ENCODE results near the gene ARHGAP15.

Gene ARHGAP15

DNA sequence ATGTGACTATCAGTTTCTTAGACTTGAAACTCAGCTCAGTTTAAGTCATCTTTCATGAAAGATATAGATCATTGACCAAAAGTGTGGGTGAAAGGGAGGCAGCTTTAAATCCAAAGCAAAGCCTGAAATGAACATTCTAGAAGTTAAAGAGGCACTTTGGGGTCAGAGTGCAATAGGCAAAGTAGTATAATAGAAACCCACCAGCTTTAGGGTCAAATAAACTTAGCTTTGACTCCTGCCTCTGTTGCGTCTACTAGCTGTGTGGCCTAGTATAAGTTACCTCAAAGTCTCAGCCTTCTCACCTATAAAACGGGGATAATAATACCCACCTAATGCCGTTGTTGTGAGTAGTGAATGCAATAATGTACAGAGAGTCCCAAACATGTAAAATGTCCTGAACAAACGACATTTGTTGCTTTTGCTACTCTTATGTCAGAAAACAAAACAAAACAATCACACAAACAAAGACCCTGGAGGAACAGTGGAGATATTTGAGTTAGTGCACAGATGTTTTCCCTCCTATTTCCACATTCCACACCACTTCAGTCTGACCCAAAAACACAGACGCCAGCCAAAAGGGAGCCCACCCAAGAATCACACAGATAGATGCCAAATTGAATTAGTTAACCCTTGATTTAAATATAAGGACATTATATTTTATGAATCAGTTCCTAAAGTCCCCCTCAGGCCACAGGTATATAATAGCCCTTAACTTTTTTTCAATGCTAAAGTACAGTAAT lies 657.0 kb downstream of the ARHGAP15 start:
- in situ Hi-C loops (cut with MboI; ENCODE audit: low pct_unique_long_range_greater_than_20kb, low sequenced_read_pairs): no loop called here
- no peak for DNase-seq

DNA sequence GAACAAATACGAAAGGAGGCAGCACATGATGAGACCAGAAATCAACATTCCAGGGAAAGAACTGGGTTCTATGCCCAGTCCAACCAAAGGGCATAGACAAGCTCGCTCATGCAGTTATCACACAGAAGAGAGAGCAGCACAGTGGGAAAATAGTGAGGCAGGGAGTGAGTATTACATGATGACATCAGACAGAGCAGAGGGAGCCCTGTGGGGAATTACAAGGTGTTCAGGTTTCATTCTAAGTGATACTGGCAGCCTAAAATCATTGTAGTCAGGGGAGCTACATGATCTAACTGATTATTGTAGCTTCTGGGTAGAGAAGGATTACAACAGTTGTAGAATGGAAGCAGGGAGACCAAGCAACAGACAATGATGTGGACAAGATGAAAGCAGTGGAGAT lies 658.5 kb downstream of the ARHGAP15 start:
- in situ Hi-C loops (cut with MboI; ENCODE audit: low pct_unique_long_range_greater_than_20kb, low sequenced_read_pairs): no loop called here
- DNase-seq: no peak

DNA sequence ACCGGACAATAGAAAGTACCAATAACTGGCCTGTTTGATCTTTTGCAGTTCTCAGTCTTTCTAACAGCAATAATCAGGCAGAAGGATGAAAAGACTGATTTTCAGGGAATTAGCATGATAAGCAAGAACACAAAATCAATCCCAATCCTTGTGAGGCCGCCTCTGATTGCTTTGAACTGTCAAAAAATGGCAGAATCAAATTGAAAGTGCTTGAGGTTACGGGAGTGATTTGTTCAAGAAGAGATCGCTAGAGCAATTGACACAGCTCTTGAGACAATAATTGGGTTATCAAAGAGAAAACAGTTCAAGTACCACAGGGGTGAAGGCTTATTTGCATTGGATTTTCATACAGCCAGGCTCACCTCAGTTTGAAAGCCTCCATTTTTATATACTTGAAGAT lies 663.4 kb downstream of the ARHGAP15 start:
- in situ Hi-C loops (cut with MboI; ENCODE audit: low pct_unique_long_range_greater_than_20kb, low sequenced_read_pairs): no loop called here
- no peak for DNase-seq

DNA sequence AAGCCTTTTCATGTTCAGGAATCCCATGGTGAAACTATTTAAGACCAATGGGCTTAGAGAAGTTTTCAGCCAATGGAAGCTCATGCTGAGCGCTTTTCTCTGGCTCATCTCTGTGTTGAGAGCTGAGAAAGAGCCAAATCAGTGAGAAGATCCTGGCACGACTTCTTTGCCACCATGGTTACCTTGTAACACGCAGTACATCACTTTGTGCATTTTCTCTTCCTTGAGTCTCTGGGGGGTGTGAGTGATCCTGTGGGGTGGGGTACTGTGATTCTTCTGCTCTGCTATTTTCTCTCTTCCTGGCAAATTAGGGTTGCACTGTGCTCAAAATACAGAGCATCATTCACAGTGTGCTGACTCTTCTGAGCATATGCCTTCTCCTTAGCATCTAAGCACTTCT lies 664.2 kb downstream of the ARHGAP15 start:
- in situ Hi-C loops (cut with MboI; ENCODE audit: low pct_unique_long_range_greater_than_20kb, low sequenced_read_pairs): no loop called here
- DNase-seq: no peak

DNA sequence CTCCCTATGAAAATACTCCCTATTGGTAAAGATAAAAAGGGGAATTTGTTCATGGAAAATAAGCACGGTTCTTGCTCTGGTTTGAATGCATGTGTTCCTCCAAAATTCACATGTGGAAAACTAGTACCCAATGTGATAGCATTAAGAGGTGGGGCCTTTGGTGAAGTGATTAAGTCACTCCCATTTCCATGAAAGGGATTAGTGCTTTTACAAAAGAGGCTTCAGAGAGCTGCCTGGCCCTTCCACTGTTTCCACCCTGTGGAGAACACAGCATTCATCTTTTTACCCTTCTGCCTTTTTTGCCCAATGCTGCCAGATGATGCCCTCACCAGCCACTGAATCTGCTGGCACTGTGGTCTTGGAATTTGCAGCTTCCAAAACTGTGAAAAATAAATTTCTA lies 666.8 kb downstream of the ARHGAP15 start:
- no peak for DNase-seq
- in situ Hi-C loops (cut with MboI; ENCODE audit: low pct_unique_long_range_greater_than_20kb, low sequenced_read_pairs): no loop called here

DNA sequence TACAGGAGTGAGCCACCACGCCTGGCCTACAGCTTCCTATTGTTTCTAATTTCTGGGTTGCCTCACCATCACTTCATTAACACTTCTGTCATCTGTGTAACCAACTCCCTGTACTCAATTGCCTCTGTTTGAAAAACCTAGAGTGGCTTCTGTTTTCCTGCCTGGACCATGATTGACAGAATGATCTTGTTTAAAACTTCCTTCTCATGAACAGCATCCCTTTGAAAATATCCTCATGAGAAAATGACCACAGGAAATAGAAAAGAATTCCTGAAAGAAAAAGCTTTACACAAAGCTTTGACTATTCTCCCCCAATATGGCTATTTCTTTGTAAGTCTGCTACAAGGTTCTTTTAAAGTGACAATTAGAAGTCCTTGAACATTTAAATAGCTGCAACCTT lies 672.3 kb downstream of the ARHGAP15 start:
- in situ Hi-C loops (cut with MboI; ENCODE audit: low pct_unique_long_range_greater_than_20kb, low sequenced_read_pairs): no loop called here

DNA sequence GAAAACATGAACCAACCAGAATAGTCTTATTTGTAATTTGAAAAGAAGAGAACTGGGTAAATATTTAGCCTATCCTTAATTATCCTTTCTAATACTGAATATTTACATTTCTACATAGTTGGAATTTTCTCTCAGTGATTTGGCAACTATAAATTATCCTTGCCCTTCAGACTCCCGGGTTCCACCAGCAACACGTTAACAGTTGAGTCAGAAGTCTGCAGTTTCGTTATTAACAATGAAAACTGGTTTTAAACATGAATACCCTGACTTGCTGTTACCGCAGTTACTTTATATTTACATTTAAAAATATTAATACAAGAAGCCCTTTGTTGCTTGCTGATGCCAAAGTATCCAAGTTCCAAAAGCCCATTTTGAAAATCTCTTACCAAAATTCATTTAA lies 673.0 kb downstream of the ARHGAP15 start:
- in situ Hi-C loops (cut with MboI; ENCODE audit: low pct_unique_long_range_greater_than_20kb, low sequenced_read_pairs): no loop called here
- no peak for DNase-seq

More for the DNA sequence above, 672.3 kb downstream of the ARHGAP15 start:
- no peak for DNase-seq

DNA sequence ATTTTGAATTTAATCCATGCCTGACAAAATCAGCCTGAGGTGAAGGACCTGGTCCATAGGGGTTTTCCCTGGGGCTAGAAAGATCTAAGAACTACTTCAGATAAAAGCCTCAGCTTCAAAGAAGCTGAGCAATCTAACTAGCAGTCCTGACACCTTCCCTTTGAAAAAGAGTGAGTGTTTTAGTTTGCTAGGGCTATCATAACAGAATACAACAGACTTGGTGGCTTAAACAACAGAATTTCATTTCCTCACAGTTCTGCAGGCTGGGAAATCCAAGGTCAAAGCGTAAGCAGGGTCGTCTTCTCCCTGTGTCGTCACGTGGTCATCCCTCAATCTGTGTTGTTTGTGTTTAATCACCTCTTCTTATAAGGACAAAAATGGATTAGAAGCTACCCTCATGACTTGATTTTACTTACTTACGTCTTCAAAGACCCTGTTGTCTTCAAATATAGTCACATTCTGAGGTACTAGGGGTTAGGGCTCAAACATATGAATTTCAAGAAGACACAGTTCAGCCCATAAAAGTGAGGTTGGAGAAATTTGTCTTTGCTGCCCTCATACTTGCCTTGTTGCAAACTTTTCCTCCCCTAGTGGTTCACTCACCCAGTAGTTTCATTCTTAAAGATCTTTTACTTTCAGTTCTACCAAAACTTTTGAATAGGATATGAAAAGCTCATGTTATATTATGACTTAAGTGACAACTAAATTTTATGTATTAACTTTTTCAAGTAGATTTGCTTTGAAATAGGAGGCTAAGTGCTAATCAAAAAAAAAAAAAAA lies 673.8 kb downstream of the ARHGAP15 start:
- in situ Hi-C loops (cut with MboI; ENCODE audit: low pct_unique_long_range_greater_than_20kb, low sequenced_read_pairs): no loop called here
- DNase-seq: no peak

DNA sequence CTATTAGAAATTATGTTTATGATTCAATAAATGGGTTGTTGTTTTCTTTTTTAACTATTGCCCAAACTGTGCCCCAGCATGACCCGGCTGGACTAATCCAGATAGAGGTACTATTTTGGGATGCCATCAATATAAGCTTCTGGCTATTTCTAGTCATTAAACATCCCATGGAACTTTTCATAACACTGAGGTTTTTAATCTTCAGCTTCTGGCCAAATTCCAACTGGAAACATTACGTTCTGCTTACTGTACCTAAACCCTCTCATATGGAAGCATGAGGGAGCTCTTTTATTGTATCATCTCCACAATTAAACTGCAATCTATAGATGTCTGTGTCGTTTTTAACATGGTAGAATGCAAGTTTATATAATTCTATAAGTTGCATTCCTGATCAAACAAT lies 674.7 kb downstream of the ARHGAP15 start:
- in situ Hi-C loops (cut with MboI; ENCODE audit: low pct_unique_long_range_greater_than_20kb, low sequenced_read_pairs): no loop called here
- DNase-seq: no peak

DNA sequence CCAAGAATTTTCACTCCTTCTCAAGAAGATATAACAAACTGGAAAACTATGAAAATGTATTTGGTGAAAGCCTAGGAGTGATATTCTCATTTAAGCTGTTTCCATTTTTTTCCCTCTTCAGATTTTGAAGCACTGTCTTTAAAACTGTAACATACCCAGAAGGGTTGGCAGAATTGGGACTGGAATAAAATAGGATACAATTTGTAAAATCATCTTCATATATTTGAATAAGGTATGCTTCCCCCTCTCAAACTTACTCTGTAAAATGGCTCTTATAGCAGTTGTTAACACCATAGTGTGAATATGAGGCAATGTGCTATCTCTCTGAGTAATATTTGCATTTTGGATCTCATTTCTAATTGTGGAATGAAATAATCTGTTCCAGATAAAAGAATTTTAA lies 676.4 kb downstream of the ARHGAP15 start:
- in situ Hi-C loops (cut with MboI; ENCODE audit: low pct_unique_long_range_greater_than_20kb, low sequenced_read_pairs): no loop called here
- DNase-seq: no peak

DNA sequence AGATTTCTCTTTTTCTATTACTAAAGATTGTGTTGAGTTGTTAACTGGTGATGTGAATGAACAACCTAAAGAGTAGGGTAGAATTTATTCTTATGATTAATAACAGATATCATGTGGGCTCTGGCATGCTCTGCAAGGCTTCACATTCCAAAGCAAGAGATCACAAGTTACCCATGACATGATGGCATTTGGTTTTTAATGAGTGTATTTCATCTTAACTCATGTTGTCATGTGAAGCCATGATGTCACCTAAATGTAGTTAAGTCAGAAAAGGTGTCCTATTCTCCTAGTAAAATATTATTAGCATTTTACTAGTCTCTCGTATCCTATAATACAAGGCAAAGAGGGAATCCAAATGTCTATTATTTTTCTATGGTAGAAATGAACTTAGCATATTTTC lies 678.0 kb downstream of the ARHGAP15 start:
- in situ Hi-C loops (cut with MboI; ENCODE audit: low pct_unique_long_range_greater_than_20kb, low sequenced_read_pairs): no loop called here
- no peak for DNase-seq

DNA sequence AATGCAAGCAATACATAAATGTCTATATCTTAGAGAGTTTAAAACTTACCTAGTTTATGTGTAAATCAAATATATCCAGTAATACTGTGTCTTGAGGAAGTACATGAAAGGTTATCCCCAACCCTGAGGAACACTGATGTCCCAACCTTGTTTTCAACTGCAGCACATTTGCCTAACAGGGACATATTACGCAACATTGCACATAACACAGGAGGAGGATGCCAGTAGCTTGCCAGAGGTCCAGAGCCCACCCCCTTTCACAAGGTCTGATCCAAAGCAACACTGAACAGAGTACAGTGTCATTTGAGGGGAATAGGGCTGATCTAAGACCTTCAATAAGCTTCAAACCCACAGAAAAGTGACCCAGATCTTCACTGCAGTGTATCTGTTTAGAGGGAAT lies 678.5 kb downstream of the ARHGAP15 start:
- in situ Hi-C loops (cut with MboI; ENCODE audit: low pct_unique_long_range_greater_than_20kb, low sequenced_read_pairs): no loop called here
- DNase-seq: no peak

DNA sequence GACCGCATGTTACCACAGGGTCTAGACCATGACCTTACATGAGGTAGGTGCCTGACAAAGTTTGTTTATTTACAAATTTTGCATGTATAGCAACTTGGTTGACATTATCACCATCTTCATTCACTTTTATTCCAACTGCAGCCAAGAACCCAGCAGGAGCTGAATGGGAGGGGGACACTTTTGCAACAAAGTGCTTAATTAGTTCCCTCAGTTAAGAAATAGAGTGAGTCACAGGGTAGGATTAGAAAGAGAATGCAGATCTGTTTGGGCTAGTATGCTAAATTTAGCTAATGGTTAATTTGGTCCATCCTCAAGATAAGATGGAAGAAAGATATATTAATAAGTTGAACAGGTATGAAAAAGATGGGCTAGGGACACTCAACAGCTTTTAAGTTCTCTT lies 678.9 kb downstream of the ARHGAP15 start:
- no peak for DNase-seq
- in situ Hi-C loops (cut with MboI; ENCODE audit: low pct_unique_long_range_greater_than_20kb, low sequenced_read_pairs): no loop called here

DNA sequence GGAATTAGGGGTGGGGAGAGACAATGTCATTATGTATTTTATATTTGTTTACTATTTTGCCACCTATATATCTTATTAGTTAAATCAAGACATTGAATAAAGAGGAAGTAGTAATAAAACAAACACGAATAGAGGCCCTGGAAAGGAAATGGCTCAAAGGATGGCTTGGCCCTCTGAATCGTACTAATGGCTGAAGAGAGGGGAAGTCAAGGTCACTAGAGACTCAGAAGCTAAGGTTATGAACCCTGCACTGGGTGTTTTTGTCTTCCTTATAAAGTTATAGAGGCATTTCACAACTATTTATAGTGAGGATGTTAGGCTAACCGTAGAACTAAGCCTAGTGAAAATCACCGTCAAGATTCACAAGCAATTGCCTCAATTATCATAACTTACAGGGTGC lies 685.9 kb downstream of the ARHGAP15 start:
- DNase-seq: no peak
- in situ Hi-C loops (cut with MboI; ENCODE audit: low pct_unique_long_range_greater_than_20kb, low sequenced_read_pairs): no loop called here

DNA sequence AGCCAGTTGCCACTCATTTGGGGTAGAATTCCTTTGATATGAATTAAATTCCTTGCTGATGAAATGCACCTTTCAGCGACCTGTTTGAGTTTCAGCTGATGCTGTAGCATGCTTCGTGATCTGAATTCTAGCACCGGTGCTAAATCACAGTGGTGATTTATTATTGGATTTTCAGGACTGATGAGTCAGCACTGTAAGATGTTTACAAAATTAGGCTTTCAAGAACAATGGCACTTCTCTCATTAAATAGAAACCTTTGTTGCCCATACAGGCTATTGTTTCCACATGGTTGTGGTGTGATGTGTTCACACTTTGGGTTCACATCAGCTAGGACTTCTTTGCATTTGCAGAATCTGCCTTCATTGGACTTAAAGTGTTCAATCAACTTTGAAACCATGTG lies 687.7 kb downstream of the ARHGAP15 start:
- no peak for DNase-seq
- in situ Hi-C loops (cut with MboI; ENCODE audit: low pct_unique_long_range_greater_than_20kb, low sequenced_read_pairs): no loop called here

Data from KBM-7 (cell line).